ENCODE data around the gene KRTAP10-3.

Gene KRTAP10-3

DNA sequence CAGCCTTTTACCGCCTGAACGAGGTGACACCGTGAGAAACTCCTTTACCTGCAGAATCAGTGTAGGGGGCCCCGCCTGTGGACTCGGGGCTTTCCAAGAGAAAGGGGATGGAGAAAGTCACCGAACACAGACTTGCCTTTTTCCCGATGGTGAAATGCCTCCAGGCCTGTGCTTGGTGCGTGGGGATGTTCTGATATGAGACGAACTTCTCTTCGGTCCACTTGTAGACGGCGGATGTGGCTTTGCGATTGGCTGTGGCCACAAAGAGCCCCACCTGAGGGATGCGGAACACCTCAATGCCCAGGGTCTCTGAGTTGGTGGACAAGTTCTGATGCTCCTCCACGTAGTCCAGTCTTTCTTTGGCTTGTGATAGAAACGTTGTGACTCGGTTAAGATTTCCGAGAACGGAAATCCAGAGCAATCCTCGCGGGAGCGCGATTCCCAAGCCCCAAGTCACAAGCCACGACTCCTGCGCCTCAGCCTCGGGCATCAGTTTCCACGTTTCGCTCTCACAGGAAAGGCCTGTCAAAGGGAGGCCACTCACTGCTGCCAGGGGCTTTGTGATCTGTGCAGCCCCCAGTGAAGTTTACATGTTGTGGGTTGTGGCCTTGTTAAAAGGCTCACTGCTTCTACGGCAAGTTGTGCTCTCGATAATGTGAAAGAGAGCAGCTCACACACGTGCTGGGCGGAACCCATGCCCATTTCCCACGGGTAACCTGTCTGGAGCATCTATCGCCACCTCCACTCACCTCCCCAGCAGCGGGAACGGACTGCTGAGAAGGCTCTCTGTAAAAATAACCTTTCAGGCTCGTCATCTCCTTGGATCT, 31.2 kb downstream of the KRTAP10-3 start:
- DNase-seq = no peak

DNA sequence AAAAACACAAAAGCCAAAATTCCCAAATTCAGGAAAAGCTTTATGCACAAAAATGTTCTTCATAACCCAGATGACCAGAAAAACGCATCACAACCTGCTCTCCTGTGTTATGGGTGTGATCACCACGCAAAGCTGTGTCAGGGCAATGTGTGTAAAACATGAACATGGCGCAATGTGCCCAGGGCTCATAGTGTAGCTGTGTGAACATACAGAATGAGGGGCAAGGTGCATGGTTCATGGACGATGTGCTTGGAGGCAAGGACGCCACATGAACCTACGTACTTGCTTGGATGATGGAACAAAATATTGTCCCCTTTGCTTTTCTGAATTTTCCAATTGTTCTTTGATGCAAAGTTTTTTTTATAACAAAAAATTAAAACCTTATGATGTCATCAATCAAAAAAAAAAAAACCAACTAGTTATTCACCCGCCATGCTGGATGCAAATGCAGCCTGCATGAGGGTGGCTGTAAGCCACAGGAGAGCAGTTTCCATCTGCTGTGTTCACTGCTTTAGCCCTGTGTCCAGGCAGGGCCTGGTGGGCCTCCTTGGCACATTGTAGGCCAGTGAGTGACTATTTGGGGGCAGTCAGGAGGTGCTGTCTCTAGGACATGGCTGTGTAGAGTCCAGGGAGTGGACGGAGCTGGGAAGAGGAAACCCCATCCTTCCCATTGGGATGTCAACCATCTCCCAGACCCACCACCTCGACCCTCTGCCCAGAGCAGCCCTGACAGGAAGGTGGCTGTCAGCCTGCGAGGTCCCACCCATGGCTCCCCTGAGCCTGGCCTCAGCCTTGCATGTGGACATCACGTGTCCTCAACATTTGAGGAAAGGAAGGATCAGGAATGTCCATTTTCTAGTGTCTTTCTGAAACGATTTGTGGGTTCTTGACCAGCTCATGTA, 32.2 kb downstream of the KRTAP10-3 start:
- no peak for DNase-seq

DNA sequence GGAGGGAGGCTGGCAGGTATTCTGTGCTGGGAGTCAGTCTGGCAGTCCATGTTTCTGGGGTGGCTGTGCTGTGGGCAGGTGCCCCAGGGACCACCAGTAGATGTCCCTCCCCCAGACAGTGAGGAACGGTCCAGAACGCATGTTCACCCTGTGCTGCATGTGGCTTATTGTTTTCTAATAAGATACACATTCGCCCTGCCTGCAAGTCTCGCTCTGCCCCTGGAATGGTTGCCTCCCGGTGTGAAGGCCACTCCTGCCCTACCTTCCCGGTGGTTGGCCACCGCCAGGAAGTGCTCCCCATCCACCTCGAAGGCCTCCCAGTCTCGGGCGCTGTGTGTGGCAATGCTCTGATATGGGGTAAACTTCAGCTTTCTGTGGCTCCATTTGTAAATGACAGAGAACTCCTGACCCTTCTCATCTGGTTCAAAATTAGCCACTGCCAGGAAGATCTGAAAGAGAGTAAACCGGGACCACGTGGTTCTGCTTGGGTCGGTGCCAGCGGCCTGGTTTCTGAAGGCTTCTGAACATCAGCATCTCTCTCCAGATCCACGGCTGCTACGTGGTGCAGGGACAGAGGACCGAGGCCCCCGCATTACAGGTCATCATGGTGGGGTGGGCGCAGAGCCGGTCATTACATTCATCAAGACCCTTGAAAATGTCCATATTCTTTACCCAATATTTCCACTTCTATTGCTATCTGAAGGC, 33.1 kb downstream of the KRTAP10-3 start:
- no peak for DNase-seq

DNA sequence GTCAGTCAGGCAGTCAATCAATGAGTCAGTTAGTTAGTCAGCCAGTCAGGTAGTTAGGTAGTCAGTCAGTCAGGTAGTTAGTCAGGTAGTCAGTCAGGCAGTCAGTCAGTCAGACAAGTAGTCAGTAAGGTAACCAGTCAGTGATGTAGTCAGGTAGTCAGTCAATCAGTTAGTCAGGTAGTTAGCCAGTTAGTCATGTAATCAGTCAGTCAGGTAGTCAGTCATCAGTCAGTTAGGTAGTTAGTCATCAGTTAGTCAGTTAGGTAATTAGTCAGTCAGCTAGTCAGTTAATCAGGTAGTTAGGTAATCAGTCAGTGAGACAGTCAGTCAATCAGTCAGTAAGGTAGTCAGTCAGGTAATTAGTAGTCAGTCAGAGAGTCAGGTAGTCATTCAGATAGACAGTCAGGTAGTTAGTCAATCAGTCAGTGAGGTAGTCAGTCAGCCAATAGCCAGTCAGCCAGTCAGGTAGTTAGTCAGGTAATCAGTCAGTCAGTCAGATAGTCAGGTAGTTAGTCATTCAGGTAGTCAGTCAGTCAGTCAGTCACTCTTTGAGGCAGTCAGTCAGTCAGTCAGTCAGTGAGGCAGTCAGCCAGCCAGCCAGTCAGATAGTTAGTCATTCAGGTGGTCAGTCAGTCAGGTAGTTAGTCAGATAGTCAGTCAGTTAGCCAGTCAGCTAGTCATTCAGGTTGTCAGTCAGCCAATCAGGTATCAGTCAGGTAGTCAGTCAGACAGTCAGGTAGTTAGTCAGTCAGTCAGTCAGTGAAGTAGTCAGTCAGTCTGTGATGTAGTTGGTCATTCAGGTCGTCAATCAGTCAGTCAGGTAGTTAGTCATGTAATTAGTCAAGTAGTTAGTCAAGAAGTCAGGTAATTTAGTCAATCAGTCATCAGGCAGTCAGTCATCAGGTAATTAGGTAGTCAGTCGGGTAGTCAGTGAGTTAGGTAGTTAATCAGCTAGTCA, 33.9 kb downstream of the KRTAP10-3 start:
- no peak for DNase-seq

DNA sequence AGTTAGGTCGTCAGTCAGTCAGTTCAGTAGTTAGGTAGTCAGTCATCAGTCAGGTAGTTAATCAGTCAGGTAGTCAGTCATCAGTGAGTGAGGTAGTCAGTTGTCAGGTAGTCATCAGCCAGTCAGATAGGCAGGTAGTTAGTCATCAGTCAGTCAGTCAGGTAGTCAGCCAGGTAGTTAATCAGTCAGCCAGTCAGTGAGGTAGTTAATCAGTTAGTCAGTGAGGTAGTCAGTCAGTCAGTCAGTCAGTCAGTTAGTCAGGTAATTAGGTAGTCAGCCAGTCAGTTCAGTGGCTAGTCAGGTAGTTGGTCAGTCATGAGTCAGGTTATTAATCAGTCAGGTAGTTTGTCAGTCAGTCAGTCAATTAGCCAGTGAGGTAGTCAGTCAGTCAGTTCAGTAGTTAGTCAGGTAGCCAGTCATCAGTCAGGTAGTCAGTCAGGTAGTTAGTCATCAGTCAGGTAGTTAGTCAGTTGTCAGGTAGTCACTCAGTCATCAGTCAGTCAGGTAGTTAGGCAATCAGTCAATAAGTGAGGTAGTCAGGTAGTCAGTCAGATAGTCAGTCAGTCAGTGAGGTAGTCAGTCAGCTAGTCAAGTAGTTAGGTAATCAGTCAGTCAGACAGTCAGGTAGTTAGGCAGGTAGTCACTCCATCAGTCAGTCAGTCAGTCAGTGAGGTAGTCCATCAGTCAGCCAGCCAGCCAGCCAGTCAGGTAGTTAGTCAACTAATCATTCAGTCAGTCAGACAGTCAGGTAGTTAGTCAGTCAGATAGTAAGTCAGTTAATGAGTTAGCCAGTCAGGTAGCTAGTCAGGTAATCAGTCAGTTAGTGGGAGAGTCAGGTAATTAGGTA, 34.8 kb downstream of the KRTAP10-3 start:
- no peak for DNase-seq

DNA sequence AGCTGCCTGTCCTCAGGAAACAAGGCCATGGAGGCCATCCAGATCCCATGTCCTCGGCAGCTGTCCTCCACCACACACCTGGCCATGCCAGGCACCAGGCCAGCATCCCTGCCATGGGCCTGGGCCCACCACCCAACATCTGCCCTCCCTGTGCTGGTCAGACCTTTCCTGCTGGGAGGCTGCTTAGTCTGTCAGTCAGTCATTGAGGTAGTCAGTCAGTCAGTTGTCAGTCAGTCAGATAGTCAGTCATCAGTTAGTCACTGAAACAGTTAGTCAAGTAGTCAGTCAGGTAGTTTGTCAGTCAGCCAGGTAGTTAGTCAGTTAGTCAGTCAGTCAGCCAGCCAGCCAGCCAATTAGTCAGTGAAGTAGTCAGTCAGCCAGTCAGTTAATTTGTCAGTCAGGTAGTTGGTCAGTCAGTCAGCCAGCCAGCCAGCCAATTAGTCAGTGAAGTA, 35.8 kb downstream of the KRTAP10-3 start:
- no peak for DNase-seq

DNA sequence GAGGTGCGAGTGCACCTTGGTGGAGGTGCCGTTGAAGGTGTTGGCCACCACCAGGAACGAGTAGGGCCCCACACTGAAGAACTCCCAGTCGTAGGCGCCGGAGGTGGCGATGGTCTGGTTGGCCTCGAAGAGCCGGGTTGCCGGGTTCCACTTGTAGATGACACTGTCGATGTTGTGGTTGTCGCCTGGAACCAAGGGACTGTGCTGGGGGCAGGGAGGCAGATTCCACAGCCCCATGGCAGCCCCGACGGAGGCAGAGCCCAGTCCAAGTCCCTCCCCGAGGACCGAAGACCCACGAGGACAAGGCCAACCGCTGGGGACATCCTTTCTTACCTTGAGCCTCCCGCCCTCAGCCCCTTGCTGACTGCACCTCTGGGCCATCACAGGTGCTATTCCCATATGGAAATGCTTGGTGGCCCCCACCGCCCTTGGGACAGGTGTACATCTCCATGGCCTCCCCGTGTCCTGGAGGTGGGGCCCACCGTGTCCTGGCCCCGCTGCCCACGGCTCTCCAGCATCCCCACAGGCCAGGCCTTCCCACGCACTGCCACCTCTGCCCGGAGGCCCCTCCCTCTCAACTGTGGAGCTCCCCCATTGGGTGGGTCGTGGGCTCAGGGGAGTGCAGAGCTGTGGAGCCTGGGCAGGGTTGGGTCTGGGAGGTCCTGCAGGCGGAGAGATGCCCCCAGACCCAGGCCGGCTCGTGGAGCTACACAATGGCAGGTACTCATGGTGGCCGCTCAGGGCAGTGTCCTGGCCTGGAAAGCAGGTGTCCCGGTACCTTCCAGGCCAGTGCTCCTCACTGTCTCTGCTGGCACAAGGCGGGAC, 36.5 kb downstream of the KRTAP10-3 start:
- no peak for DNase-seq

DNA sequence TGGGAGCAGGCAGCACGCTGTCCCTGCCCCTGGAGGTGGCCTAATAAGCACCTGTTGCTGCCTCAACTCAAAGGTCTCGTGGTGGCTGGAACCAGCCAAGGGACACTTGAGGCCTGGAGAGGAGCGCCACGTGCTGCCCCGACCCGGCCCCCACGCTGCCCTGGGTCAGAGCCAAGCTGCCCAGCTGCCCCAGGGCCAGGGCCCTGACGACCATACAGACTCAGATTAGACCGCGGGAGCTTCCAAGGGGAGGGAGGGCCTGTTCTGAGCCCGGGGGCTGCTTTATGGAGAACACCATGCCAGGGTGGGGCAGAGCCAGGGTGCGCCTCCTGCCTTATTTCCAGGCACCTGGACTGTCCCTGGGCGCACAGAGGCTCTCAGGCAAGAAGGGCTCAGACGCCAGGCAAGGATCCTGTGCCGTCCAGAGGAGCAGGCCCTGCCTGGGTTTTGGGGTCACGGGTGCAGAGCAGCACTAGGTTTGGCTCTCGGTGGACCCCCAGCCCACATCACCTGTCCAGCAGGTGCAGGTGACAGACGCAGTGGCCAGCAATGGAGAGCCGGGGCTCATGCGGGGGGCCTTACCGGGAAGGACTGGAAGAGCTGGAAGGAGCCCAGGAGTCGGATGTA, 37.2 kb downstream of the KRTAP10-3 start:
- no peak for DNase-seq

DNA sequence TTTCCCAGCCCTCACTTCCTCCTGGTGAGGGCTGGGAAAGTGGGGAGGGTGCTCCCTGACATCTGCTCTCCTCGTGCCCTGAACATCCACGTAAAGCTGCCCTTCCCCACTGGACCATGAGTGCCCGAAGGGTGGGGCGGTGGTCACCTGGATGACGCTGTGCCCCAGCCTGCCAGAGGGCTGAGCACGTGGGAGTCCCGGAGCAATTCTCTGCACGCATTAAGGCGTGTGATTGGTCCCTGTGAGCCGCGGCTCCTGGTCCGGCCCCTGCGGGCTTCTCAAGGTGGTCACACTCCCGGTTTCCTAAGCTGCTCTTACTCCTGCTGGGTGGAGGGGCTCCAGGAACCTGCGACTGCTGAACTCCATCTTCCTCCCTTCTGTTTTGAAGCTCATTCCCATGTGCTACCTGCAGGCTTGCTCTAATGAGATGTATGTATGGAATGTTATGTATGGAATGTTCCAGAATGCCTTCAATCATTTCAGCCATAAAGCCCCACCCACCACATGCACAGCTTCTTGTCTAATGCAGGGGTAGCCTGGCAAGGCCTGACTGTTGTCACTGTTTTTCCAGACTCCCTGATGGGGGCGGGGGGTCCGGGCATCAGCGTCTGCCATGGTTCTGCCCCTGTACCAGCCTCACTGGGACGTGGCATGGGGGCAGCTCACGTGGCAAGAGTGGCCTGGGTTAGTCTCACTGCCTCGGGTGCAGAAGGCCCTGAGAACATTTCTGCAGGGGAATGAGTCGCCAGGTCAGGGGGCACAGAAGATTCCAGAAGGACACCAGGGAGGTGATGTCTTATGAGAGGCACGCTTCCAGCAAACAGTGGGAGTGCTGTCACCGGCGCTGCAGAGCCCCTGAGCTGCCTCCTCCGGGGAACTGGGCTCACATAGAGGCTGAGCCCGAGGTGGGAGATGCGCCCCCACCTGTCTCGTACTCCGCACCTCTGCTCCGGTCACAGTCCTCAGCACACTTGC, 38.0 kb downstream of the KRTAP10-3 start:
- no peak for DNase-seq

DNA sequence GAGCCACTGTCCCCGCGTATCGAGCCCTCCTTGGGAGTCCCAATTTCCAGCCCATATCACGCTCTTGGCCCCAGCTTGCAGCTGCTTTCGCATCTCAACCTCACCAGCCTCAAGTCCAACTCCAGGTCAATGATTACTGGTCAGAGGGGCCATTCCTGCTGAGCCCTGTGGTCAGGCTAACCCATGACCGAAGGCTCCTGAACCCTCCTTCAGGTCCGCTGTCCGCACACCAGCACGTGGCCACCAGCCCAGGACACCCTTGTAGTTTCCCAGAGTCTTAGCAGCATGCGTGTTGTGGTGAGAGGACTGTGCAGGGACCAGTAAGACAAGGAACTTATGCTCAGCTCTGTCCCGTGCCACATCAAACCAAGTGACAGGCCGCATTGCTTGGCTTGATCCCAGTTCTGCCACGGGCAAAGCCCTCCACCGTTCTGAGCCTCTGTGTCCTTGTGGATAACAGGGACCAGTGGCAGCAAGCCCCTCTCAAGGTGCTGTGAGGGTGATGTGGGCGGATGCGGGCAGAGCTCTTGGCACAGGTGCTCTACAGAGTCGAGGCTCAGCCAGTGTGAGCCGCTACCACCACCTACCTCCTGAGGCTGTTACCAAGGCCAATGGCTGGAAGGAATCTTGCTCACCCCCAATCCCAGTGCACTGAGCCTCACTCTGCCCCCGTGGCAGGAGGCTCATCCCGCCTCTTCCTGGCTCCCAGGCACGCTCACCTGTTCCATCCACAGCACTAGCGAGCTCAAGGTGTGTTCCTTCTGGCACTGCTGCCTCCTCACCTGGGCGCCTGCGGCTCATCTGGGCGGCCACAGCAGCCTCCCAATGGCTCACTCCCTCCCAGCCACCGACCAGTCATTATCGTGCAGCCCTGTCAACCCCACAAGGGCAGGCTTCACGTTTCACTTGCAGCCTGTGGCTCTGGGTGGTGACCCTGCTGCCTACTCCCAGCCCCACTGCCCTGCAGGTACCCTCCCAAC, 39.0 kb downstream of the KRTAP10-3 start:
- DNase-seq = no peak

DNA sequence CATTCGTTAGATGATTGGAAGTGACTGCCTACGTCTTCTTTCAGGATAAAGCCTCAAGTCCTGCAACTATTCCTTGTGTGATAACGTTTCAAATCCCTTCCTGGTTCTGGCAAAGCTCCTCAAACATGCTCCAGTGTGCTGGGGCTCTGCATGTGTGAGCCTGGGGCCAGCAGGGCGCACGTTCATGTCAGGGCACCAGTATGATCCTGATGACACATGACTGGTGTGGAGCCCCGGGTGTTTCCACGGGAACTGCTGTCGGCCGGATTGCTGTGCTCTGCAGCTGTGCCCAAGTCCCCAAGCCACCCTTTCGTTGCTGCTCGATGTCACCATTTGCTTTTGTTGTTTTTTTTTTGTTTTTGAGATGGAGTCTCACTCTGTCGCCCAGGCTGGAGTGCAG, 39.9 kb downstream of the KRTAP10-3 start:
- DNase-seq = no peak

DNA sequence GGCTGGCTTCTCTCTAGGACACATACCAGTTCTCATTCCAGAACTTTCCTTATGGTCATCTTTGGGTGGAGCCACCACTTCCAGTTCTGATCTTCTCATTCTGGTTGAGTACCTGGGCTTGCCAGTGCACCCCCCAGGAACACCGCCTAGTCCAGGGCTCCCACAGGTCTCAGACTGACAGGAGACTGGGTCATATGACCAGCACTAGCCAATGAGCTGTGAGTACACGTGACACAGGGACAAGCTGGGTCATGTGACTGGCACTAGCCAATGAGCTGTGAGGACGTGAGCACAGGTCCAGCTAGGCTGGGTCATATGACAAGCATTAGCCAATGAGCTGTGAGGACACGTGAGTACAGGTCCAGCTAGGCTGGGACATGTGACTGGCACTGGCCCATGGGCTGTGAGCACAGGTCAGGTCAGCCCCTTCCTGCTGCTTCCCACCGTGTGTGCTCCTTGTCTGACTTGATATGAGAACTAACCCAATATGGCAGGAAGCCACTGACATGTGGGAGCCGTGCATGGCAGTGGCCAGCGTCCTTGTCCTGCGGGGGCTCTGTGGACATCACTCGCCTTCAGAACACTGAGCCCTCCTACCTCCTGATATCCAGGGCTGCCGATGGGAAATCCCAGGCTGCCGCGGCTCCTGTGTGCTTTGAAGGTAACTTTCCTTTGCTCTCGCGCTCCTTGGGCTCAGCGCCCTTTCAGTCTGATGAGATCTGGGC, 41.3 kb downstream of the KRTAP10-3 start:
- DNase-seq = no peak

DNA sequence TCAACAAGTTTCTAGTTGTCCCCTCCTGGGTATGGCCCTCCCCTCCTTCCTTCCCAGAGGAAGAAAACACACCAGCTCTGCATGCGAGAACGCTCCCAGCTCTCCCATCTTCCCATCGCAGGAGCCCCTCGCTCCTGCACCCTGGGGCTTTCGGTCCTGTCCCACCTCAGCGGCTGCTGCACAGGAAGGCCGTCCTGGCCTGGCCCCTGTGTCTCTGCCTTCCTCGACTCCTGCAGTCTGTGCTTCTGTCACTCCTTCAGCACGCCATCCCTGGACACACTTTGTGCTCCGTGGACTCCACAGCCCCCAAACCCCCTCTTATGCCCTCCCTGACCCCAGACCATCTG, 41.8 kb downstream of the KRTAP10-3 start:
- DNase-seq = no peak

DNA sequence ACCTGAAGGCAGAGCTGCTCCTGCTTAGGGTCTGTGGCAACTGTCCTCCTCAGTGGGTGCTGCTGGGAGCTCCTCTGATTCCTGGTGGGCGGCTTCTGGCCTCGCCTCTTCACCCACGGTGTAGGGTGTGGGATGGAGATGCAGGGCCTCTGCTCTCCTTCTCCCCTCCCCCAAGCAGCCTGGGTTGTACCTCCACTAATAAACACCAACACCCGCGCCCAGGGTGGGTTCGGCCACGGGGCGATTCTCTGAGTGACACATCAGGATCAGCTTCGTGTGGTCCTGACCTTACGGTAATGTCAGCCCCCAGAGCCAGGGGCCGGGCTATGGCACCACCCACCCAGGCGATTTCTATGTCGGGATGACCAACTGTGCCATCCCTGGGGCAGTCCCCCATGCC, 42.3 kb downstream of the KRTAP10-3 start:
- no peak for DNase-seq

DNA sequence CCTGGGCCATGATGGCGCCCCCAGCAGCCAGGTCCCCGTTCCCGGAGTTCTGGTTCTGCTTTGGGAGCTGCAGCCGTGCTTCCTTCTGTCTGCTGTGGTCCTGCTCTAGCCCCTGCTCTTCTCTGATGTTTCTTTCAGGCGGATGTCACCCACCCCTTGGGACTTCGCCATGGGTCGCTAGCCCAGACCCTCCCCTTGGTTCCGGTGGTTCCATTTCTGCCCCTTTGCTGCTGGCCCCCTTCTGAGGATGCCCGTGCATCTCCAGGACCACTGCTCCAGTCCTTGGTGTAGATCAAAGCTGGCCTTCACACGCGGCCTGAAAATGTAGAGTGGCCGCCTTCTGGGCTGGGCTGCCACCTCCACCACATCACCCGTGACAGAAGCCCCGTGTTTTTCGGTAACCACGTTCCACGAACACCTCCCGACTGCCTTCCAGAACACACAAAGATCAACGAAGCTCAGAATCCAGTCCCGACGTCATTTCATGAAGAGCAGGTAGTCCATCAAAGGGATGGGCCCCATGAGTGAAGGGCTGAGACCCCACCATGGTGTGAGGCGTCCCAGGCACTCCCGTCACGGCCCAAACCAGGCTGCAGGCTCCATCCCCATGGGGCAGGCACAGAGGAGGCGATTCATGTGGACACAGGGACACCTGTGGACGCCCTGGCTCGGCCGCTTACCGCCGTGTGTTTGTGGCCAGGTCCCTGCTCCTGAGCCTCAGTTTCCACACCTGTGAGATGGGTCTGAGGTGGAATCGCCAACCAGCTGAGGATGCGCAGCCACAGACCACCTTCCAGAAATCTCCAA, 43.0 kb downstream of the KRTAP10-3 start:
- DNase-seq = no peak
